IMR-90 (cell line): ENCODE data around the gene KIAA0232. TPM values are rescaled to one million over a fixed set of nuclear protein-coding genes. Genes with fewer than 3 reads are reported as not detected.

ENCODE experiments used
- ATAC-seq: fragments of 200-7000 bp; cut with Tn5 transposase; 2 replicates; pipeline ENCODE4 v1.9.1; 2020; ENCODE audit warnings: low read depth, mild to moderate bottlenecking, moderate library complexity
- BruUV-seq: library from RNA; stranded (reverse); fragments of 400-500 nt; replicated peaks from 2 replicates; lab custom pipeline; 2021; lab: Mats Ljungman, UMichigan
- CTCF ChIA-PET: fragments of 300-600 bp; formaldehyde crosslinking; extraction: SDS; loops from one replicate; lab custom pipeline; 2021; ENCODE audit warnings: antibody characterized with exemption; lab: Yijun Ruan, JAX
- POLR2A ChIA-PET: fragments of 300-600 bp; sonication (Branson Sonifier 250); formaldehyde crosslinking; loops from one replicate; lab custom pipeline; 2022; ENCODE audit warnings: antibody characterized with exemption; ENCODE audit not compliant: unreplicated experiment; lab: Charles Lee
- DNase-seq: peaks from one replicate; pipeline ENCODE4 v3.0.0; 2013
- H2AFZ ChIP-seq: replicated peaks from 2 replicates; pipeline ENCODE3; 2013; ENCODE audit warnings: low read length, mild to moderate bottlenecking; ENCODE audit not compliant: poor library complexity
- H2AK5ac ChIP-seq: 2 replicates; pipeline ENCODE4 v1.6.1; 2013; ENCODE audit warnings: low read depth, low read length, inconsistent platforms
- H2AK9ac ChIP-seq: replicated peaks from 2 replicates; pipeline ENCODE3; 2013; ENCODE audit warnings: mild to moderate bottlenecking, low read depth, low read length, moderate library complexity; ENCODE audit not compliant: poor library complexity
- H2BK120ac ChIP-seq: 2 replicates; pipeline ENCODE4 v1.6.1; 2013; ENCODE audit warnings: low read depth, low read length, inconsistent platforms
- H2BK15ac ChIP-seq: 3 replicates; pipeline ENCODE4 v1.6.1; 2013; ENCODE audit warnings: low read depth, low read length, inconsistent platforms
- H2BK20ac ChIP-seq: 2 replicates; pipeline ENCODE4 v1.6.1; 2013; ENCODE audit warnings: low read depth, mild to moderate bottlenecking, inconsistent platforms, low read length, moderate library complexity
- H2BK5ac ChIP-seq: 2 replicates; pipeline ENCODE4 v1.6.1; 2013; ENCODE audit warnings: mild to moderate bottlenecking, low read depth, low read length, inconsistent platforms; ENCODE audit not compliant: poor library complexity, severe bottlenecking
- H3K14ac ChIP-seq: replicated peaks from 2 replicates; pipeline ENCODE4 v1.6.1; 2013; ENCODE audit warnings: low read depth, low read length, inconsistent platforms
- H3K18ac ChIP-seq: 2 replicates; pipeline ENCODE4 v1.6.1; 2013; ENCODE audit warnings: low read depth, low read length, control low read depth
- H3K23ac ChIP-seq: 2 replicates; pipeline ENCODE4 v1.6.1; 2013; ENCODE audit warnings: low read depth, low read length, inconsistent platforms
- H3K27ac ChIP-seq: 2 replicates; pipeline ENCODE4 v1.5.1; 2013; ENCODE audit warnings: mild to moderate bottlenecking, control low read depth, low read length; ENCODE audit not compliant: insufficient read depth
- H3K27me3 ChIP-seq: 2 replicates; pipeline ENCODE4 v1.6.1; 2013; ENCODE audit warnings: low read length; ENCODE audit not compliant: control insufficient read depth, insufficient read depth
- H3K36me3 ChIP-seq: 2 replicates; pipeline ENCODE4 v1.6.1; 2013; ENCODE audit warnings: low read length, mixed read lengths; ENCODE audit not compliant: control insufficient read depth, insufficient read depth
- H3K4ac ChIP-seq: 2 replicates; pipeline ENCODE4 v1.6.1; 2013; ENCODE audit warnings: low read depth, low read length, inconsistent platforms
- H3K4me1 ChIP-seq: 2 replicates; pipeline ENCODE4 v1.6.1; 2013; ENCODE audit warnings: low read length, mixed read lengths; ENCODE audit not compliant: control insufficient read depth, insufficient read depth
- H3K4me2 ChIP-seq: 2 replicates; pipeline ENCODE4 v1.6.1; 2013; ENCODE audit warnings: low read depth, mild to moderate bottlenecking, control low read depth, low read length, moderate library complexity
- H3K4me3 ChIP-seq: 2 replicates; pipeline ENCODE4 v1.5.1; 2013; ENCODE audit warnings: low read depth, mild to moderate bottlenecking, control low read depth, low read length, moderate library complexity; ENCODE audit not compliant: insufficient read depth
- H3K56ac ChIP-seq: 2 replicates; pipeline ENCODE4 v1.6.1; 2013; ENCODE audit warnings: low read length, inconsistent platforms; ENCODE audit not compliant: insufficient read depth; ENCODE audit errors: extremely low read depth
- H3K79me1 ChIP-seq, 2 experiments: 2 replicates each; pipeline ENCODE4 v1.6.1; 2013; ENCODE audit warnings: low read length in 2 of 2, inconsistent platforms in 1 of 2, low read depth in 1 of 2
- H3K9ac ChIP-seq: 2 replicates; pipeline ENCODE4 v1.6.1; 2013; ENCODE audit warnings: low read depth, low read length, control low read depth
- H3K9me1 ChIP-seq: 2 replicates; pipeline ENCODE4 v1.6.1; 2013; ENCODE audit warnings: low read length, inconsistent platforms; ENCODE audit not compliant: insufficient read depth
- H3K9me3 ChIP-seq: 2 replicates; pipeline ENCODE4 v1.6.1; 2013; ENCODE audit warnings: low read length; ENCODE audit not compliant: control insufficient read depth, insufficient read depth
- H4K20me1 ChIP-seq: 2 replicates; pipeline ENCODE4 v1.6.1; 2013; ENCODE audit warnings: low read length, inconsistent platforms; ENCODE audit not compliant: insufficient read depth
- H4K5ac ChIP-seq: 2 replicates; pipeline ENCODE4 v1.6.1; 2013; ENCODE audit warnings: mild to moderate bottlenecking, low read depth, low read length, control low read depth
- H4K8ac ChIP-seq, 2 experiments: 2 replicates each; pipeline ENCODE4 v1.6.1; 2013; ENCODE audit warnings: low read depth in 2 of 2, low read length in 2 of 2, control low read depth in 1 of 2, inconsistent platforms in 1 of 2
- H4K91ac ChIP-seq: 2 replicates; pipeline ENCODE4 v1.6.1; 2013; ENCODE audit warnings: low read depth, low read length, inconsistent platforms; ENCODE audit not compliant: insufficient read depth
- MAZ ChIP-seq: IDR thresholded peaks from 2 replicates; pipeline ENCODE4 v1.6.1; 2012; ENCODE audit warnings: low read depth, mild to moderate bottlenecking, low read length, improper control_type of control experiment, moderate library complexity, borderline replicate concordance
- WGBS, 2 experiments: methylation state at CpG; one replicate each; pipeline versions ENCODE4 v1.1.5 to v1.1.7; 2013; ENCODE audit warnings: missing lambda C conversion rate in 2 of 2; ENCODE audit not compliant: insufficient read length in 1 of 2; ENCODE audit errors: extremely low coverage in 2 of 2; 5-methylcytosine and 5-hydroxymethylcytosine counted together
- dilution Hi-C: fragments of 300-500 bp; cut with HindIII; formaldehyde crosslinking; loops from one replicate; pipeline ENCODE4 v1.14.3; 2018; ENCODE audit warnings: low sequenced_read_pairs; ENCODE audit not compliant: unreplicated experiment
- in situ Hi-C: fragments of 300-500 bp; cut with MboI; formaldehyde crosslinking; loops from 3 replicates; pipeline ENCODE4 v1.14.3; 2019; ENCODE audit warnings: low sequenced_read_pairs, inconsistent platforms, mixed read lengths
- intact Hi-C: fragments of 100-400 bp; cut with micrococcal nuclease; formaldehyde crosslinking; loops from 2 replicates; pipeline ENCODE4 v1.10.0; 2022
- polyA plus RNA-seq, 3 experiments: library from polyadenylated mRNA; depleted of rRNA; stranded (reverse); fragments of >200 nt; gene quantifications; 2 replicates each; pipeline ENCODE4 v1.2.3, GENCODE V29; 2012; ENCODE audit warnings: low replicate concordance in 1 of 3
- total RNA-seq: library from RNA; depleted of rRNA; stranded (reverse); fragments of >200 nt; gene quantifications from 2 replicates; pipeline ENCODE4 v1.2.3, GENCODE V29; 2012

The KIAA0232 gene
- total and polyA plus RNA-seq, 2 of the 4 experiments (the other 2 are of a cell fraction) = 6.8 to 19.5 TPM

DNA sequence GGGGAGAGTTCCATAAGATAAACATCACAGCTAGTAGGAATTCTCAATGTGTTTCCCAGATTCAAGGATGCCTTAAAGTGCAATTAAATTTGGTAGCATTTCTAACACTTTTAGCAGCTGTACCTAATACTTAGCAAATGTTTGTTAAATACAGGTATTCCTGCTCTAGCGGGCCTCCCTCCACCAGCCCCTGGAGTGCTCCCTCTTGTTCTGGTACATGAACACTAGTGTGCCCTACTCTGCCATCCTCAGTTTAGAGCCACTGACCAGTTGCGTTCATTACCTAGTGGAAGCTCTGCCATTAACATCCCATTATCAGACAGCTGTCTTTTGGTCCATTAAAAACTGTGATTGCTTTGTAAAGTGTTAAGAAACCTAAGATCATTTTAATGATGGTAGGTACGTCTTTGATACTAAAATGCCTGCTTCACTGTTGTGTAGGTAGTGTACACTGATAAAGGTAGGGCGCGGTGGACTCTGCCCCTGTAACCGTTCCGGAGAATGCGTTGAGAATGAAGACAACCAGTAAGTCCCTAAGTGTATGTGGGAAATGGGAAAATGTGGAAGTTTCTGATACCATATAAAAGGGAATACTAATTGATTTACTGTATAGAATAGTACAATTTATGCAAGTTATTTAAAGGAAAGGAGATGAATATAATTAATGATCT is 21.7 kb downstream of the KIAA0232 start:
- Histone ChIP-seq H2BK120ac (no peak overlapping the region), H4K5ac (no peak overlapping the region), H2AK9ac (no peak overlapping the region), H4K8ac (no peak overlapping the region), H3K27me3 (no peaks in the 10 kb centered on the region), H2AFZ (no peak overlapping the region), H3K4me3 (no peak overlapping the region), H3K9ac (no peak overlapping the region), H3K14ac (no peak overlapping the region), H3K9me1 (peaks cover 33% of the 10 kb centered on the region), H3K79me1 (peaks cover 36 to 71% of the 10 kb centered on the region in 2 experiments), H3K36me3 (no peaks in the 10 kb centered on the region), H3K4me2 (no peak overlapping the region), H3K9me3 (no peaks in the 10 kb centered on the region), H2AK5ac (no peak overlapping the region), H2BK15ac (no peak overlapping the region), H2BK5ac (no peak overlapping the region), H3K4ac (no peak overlapping the region), H3K23ac (no peak overlapping the region), H3K27ac (no peak overlapping the region), H3K18ac (no peak overlapping the region), H3K4me1 (peaks cover 7% of the 10 kb centered on the region), H2BK20ac (no peak overlapping the region), H4K91ac (no peak overlapping the region), H4K20me1 (peaks cover 66% of the 10 kb centered on the region), H3K56ac (no peak overlapping the region)
- TF ChIP-seq MAZ = no peak
- ChIA-PET POLR2A (no interaction called here), CTCF (no interaction called here)
- DNase-seq (no peak), ATAC-seq (no peak)
- WGBS, 2 experiments = 83% methylated on average over 1 of the region's 8 CpGs; no CpG with 5 or more reads in 1 of the 2 experiments
- dilution Hi-C loops = no loop called here
- intact Hi-C loops = no loop called here
- in situ Hi-C loops = no loop called here
- no TSS peak for BruUV-seq
